ENCODE measurements around the gene KAT8. TPM values are rescaled to one million over a fixed set of nuclear protein-coding genes. Genes with fewer than 3 reads are reported as not detected.
"Not testable (repeated sequence)": the region's sequence is repeated elsewhere in the genome, so short reads cannot be mapped to it uniquely, and the experiment has no call there.

The KAT8 gene
- total RNA-seq, 4 donors from 2014 or later = 62.3 to 100 (median 69.8) TPM

GRCh38 chr16:31099860-31100638, 17.4 kb upstream of the KAT8 start:
- Histone ChIP-seq H3K9me3 (no peaks in the 10 kb centered on the region), H3K27me3 (no peaks in the 10 kb centered on the region), H3K4me1 (peaks cover 9% of the 10 kb centered on the region), H3K36me3 (no peaks in the 10 kb centered on the region), H3K27ac (no peak overlapping the region), H3K4me3 (no peak overlapping the region)
- DNase-seq (ENCODE audit: low spot score in 2 of 2) = no peak
- 72% methylated on average over 4 of the region's 4 CpGs for WGBS
- no peak for TF ChIP-seq EP300 (IDR thresholded peaks at IDR 0.05)
- TF ChIP-seq CTCF (IDR thresholded peaks at IDR 0.05) = no peak
- TF ChIP-seq POLR2AphosphoS5 (IDR thresholded peaks at IDR 0.05) = no peak
- no peak for TF ChIP-seq POLR2A (IDR thresholded peaks at IDR 0.05)

- H3K4me1 ChIP-seq; H3K4me3 ChIP-seq; H3K36me3 ChIP-seq; DNase-seq (ENCODE audit: low spot score in 2 of 2); H3K27ac ChIP-seq; H3K27me3 ChIP-seq; H3K9me3 ChIP-seq: not testable (repeated sequence)
- 87% methylated on average over 13 of the region's 13 CpGs for WGBS
Measured at GRCh38 chr16:31100876-31101641, 16.4 kb upstream of the KAT8 start.

- Histone ChIP-seq H3K27ac (no peak overlapping the region), H3K4me3 (peak overlapping the region; percentile 29)
- 9% methylated on average over 33 of the region's 33 CpGs for WGBS
Measured at GRCh38 chr16:31105677-31106213, 11.7 kb upstream of the KAT8 start.

GRCh38 chr16:31106509-31107464, 10.7 kb upstream of the KAT8 start:
- H3K4me1 ChIP-seq = peaks cover 45% of the 10 kb centered on the region
- WGBS = 90% methylated on average over 28 of the region's 28 CpGs
- TF ChIP-seq CTCF (IDR thresholded peaks at IDR 0.05) (no peak), POLR2AphosphoS5 (IDR thresholded peaks at IDR 0.05) (no peak), POLR2A (IDR thresholded peaks at IDR 0.05) (no peak), EP300 (IDR thresholded peaks at IDR 0.05) (no peak)
- no peak for DNase-seq (ENCODE audit: low spot score in 2 of 2)
- peaks cover 25% of the 10 kb centered on the region for H3K36me3 ChIP-seq
- no peak overlapping the region for H3K27ac ChIP-seq
- no peaks in the 10 kb centered on the region for H3K27me3 ChIP-seq
- no peaks in the 10 kb centered on the region for H3K9me3 ChIP-seq
- no peak overlapping the region for H3K4me3 ChIP-seq

More at GRCh38 chr16:31105677-31106213, 11.7 kb upstream of the KAT8 start:
- H3K36me3 ChIP-seq = peaks cover 15% of the 10 kb centered on the region
- H3K4me1 ChIP-seq = peaks cover 35% of the 10 kb centered on the region
- H3K27me3 ChIP-seq = no peaks in the 10 kb centered on the region
- no peaks in the 10 kb centered on the region for H3K9me3 ChIP-seq
- DNase-seq (ENCODE audit: low spot score in 2 of 2) = peak; percentile 92 to 95
- TF ChIP-seq POLR2AphosphoS5 (IDR thresholded peaks at IDR 0.05) (peak in 2 of 3 donors; percentile 57 to 61), POLR2A (IDR thresholded peaks at IDR 0.05) (no peak), EP300 (IDR thresholded peaks at IDR 0.05) (no peak), CTCF (IDR thresholded peaks at IDR 0.05) (peak; percentile 67 to 84)

GRCh38 chr16:31107465-31107867, 10.0 kb upstream of the KAT8 start:
- no peak for DNase-seq (ENCODE audit: low spot score in 2 of 2)
- Histone ChIP-seq H3K36me3 (peaks cover 32% of the 10 kb centered on the region), H3K27me3 (no peaks in the 10 kb centered on the region), H3K4me1 (peaks cover 52% of the 10 kb centered on the region), H3K9me3 (no peaks in the 10 kb centered on the region), H3K4me3 (no peak overlapping the region), H3K27ac (no peak overlapping the region)
- TF ChIP-seq EP300 (IDR thresholded peaks at IDR 0.05) (no peak), POLR2A (IDR thresholded peaks at IDR 0.05) (no peak), POLR2AphosphoS5 (IDR thresholded peaks at IDR 0.05) (no peak), CTCF (IDR thresholded peaks at IDR 0.05) (no peak)
- WGBS = 95% methylated on average over 6 of the region's 6 CpGs

Data from suprapubic skin (tissue), 4 donors.